Mesothelial cell of epicardium (in vitro differentiated cells): ENCODE results near the gene PRR18. TPM values are rescaled to one million over a fixed set of nuclear protein-coding genes. Genes with fewer than 3 reads are reported as not detected.
"Not testable (repeated sequence)": the region's sequence is repeated elsewhere in the genome, so short reads cannot be mapped to it uniquely, and the experiment has no call there.

ENCODE experiments used
- DNase-seq, 2 experiments: peaks; one replicate each; pipeline ENCODE4 v3.0.0; 2021; ENCODE audit warnings: low spot score in 2 of 2; ENCODE audit not compliant: unreplicated experiment in 2 of 2
- H3K27ac Mint-ChIP-seq: 2 replicates; pipeline ENCODE4 v1.8.0; 2021; ENCODE audit warnings: mixed read lengths
- H3K27me3 Mint-ChIP-seq: 2 replicates; pipeline ENCODE4 v1.8.0; 2021; ENCODE audit warnings: low read depth, mixed read lengths
- H3K36me3 Mint-ChIP-seq: 2 replicates; pipeline ENCODE4 v1.8.0; 2021; ENCODE audit warnings: mixed read lengths
- H3K4me1 Mint-ChIP-seq: 2 replicates; pipeline ENCODE4 v1.8.0; 2021; ENCODE audit warnings: mixed read lengths
- H3K4me3 Mint-ChIP-seq: 2 replicates; pipeline ENCODE4 v1.8.0; 2021; ENCODE audit warnings: mild to moderate bottlenecking, moderate library complexity, mixed read lengths
- H3K9me3 Mint-ChIP-seq: 2 replicates; pipeline ENCODE4 v1.8.0; 2021; ENCODE audit warnings: mixed read lengths
- CTCF ChIP-seq: fragments of 200-600 bp; sonication (generic); IDR thresholded peaks from one replicate; pipeline ENCODE4 v1.5.0; 2021; ENCODE audit warnings: antibody characterized with exemption; ENCODE audit not compliant: unreplicated experiment
- total RNA-seq: library from RNA; stranded (reverse); gene quantifications from 3 replicates; pipeline ENCODE4 v1.2.1, GENCODE V29; 2021

PRR18 gene
- total RNA-seq, 1 donor from 2014 or later: 0.38 TPM

DNA sequence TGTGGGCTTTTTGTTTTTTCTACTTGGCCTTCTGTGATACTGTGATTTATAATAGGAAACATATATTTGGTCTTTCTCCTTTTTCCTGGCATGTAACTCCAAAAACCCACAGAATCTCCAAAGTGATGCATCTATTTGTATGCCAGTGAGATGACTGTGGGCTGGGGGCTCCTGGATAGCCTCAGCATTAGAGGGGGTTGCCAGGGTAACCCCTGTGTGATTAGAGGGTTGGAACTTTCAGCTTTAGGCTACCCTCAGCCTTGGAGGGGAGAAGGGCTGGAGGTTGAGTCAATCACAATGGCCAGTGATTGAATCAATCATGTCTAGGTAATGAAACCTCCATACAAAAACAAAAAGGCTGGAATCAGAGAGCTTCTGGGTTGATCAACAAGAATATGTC, 44.7 kb upstream of the PRR18 start:
- Mint-ChIP-seq H3K27me3 (peaks cover 19% of the 10 kb centered on the region), H3K4me3 (no peak overlapping the region), H3K4me1 (peaks cover 2% of the 10 kb centered on the region), H3K9me3 (peaks cover 35% of the 10 kb centered on the region), H3K27ac (no peak overlapping the region), H3K36me3 (peaks cover 17% of the 10 kb centered on the region)
- TF ChIP-seq CTCF: no peak
- DNase-seq: no peak

DNA sequence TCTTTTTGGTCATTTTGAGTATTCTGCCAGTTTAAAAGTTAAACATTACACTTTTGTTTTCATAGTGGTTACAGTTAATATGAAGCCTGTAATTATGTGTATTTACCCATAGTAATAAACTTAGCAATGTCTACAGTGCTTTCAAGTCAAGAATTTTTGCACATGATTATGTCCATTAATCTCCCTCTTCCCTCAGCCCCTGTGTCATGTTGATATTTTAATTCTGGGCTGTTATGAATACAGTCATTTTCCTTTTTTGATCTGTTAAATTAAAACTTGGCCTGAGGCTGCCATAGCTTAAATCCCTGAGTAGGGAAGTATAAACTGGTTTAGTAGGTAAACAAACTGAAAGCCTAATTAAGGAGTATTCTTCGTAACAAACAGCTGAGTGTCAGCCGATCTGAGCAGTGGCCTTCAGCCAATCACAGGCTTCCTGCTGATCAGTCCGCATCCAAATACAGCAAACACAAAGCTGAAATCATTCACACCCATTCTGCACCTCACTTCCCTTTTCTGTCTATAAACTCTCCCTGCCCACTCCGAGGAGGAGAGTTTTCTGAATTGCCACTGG, 43.6 kb upstream of the PRR18 start:
- Mint-ChIP-seq H3K4me3 (no peak overlapping the region), H3K36me3 (peaks cover 17% of the 10 kb centered on the region)

GRCh38 chr6:166348305-166348949, 40.2 kb upstream of the PRR18 start:
- DNase-seq: no peak
- H3K27me3 Mint-ChIP-seq: peaks cover 4% of the 10 kb centered on the region

More for the DNA sequence above, 43.6 kb upstream of the PRR18 start:
- Mint-ChIP-seq H3K9me3 (peaks cover 39% of the 10 kb centered on the region), H3K4me1 (peaks cover 2% of the 10 kb centered on the region), H3K27ac (peak overlapping the region; percentile 30), H3K27me3 (peaks cover 16% of the 10 kb centered on the region)
- no peak for TF ChIP-seq CTCF
- no peak for DNase-seq

GRCh38 chr6:166346965-166347364, 38.8 kb upstream of the PRR18 start:
- no peak overlapping the region for H3K27ac Mint-ChIP-seq

More at GRCh38 chr6:166348305-166348949, 40.2 kb upstream of the PRR18 start:
- H3K4me3 Mint-ChIP-seq: no peak overlapping the region
- peaks cover 39% of the 10 kb centered on the region for H3K9me3 Mint-ChIP-seq
- TF ChIP-seq CTCF: no peak
- H3K27ac Mint-ChIP-seq: no peak overlapping the region
- H3K36me3 Mint-ChIP-seq: peaks cover 17% of the 10 kb centered on the region
- peaks cover 11% of the 10 kb centered on the region for H3K4me1 Mint-ChIP-seq

GRCh38 chr6:166346449-166346848, 38.3 kb upstream of the PRR18 start:
- no peak for TF ChIP-seq CTCF
- H3K27me3 Mint-ChIP-seq: no peaks in the 10 kb centered on the region
- peaks cover 17% of the 10 kb centered on the region for H3K36me3 Mint-ChIP-seq
- peaks cover 18% of the 10 kb centered on the region for H3K4me1 Mint-ChIP-seq
- no peak for DNase-seq
- H3K27ac Mint-ChIP-seq: no peak overlapping the region
- H3K9me3 Mint-ChIP-seq: peaks cover 32% of the 10 kb centered on the region
- no peak overlapping the region for H3K4me3 Mint-ChIP-seq

More at GRCh38 chr6:166346965-166347364, 38.8 kb upstream of the PRR18 start:
- Mint-ChIP-seq H3K4me3 (no peak overlapping the region), H3K4me1 (peaks cover 15% of the 10 kb centered on the region), H3K9me3 (peaks cover 37% of the 10 kb centered on the region), H3K27me3 (no peaks in the 10 kb centered on the region), H3K36me3 (peaks cover 17% of the 10 kb centered on the region)
- no peak for DNase-seq
- no peak for TF ChIP-seq CTCF

DNA sequence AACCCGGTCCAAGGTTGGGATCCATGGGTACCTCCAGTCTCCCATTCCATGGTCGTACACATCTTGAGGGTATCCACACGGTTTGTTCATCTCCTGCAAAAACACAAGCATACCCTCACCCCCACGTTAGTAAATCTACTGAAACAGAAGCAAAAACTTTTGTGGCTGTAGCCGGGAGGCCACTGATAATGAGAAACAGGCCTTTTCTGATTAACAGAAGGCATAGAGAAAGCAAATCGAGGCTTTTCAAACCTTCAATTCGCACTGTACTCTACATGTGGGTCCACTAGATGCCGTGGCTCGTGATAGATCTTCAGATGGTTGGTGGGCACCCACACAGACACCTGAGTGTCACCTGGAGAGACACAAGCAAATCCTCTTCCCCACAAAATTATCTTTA, 37.5 kb upstream of the PRR18 start:
- not testable (repeated sequence) for H3K27me3 Mint-ChIP-seq, H3K27ac Mint-ChIP-seq, DNase-seq, H3K4me3 Mint-ChIP-seq
- Mint-ChIP-seq H3K9me3 (peaks cover 26% of the 10 kb centered on the region), H3K36me3 (peaks cover 15% of the 10 kb centered on the region), H3K4me1 (peaks cover 20% of the 10 kb centered on the region)

DNA sequence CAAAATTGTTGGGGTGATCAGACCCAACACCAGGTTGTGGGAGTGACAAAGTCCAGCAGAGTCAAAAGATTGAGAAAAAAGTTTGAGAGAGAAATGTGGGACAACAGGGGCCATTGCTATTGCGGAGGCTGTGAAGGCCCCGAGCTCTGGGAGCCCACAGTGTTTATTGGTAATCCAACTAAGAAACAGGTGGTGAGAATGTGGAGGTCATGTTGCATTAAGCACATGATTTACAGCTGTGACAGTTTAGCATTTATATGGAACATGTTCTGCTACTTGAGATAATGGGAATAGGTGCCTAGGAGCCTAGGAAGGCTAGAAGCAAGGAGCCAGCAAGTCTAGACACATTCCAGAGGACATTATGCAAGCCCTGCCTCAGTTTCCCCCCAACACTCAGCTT, 36.7 kb upstream of the PRR18 start:
- H3K27ac Mint-ChIP-seq, H3K27me3 Mint-ChIP-seq, DNase-seq: not testable (repeated sequence)
- peaks cover 12% of the 10 kb centered on the region for H3K36me3 Mint-ChIP-seq
- H3K4me1 Mint-ChIP-seq: peaks cover 20% of the 10 kb centered on the region
- peak overlapping the region; percentile 18 for H3K4me3 Mint-ChIP-seq
- H3K9me3 Mint-ChIP-seq: peaks cover 23% of the 10 kb centered on the region
